ENCODE measurements around the gene UCN3.
"Not testable (repeated sequence)": the region's sequence is repeated elsewhere in the genome, so short reads cannot be mapped to it uniquely, and the experiment has no call there.

UCN3 gene

DNA sequence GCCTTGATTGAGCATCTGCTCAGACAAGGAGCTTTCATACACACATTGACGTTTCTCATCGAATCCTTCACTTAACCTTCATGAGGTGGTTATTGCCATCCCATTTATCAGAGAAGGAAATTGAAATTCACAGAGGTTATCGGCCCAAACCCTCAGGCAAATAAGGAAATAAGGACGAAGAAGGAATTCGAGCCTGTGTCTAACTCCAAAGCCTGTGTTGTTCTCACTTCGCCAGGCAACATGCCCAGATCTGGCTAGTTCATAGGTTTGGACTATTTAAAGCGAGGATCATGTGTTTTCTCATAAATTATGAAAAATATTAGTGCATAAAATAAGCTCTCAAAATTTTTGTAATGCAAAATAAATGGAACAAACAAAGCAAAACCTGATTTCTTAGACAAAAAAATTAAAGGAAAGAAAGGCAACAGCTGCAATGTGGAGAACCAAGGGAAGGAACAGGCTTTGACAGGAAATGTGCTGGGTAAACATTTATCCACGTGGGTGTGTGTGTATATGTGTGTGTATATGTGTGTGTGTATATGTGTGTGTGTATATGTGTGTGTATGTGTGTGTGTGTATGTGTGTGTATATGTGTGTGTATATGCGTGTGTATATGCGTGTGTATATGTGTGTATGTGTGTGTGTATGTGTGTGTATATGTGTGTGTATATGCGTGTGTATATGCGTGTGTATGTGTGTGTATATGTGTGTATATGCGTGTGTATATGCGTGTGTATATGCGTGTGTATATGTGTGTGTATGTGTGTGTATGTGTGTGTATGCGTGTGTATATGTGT, 4.8 kb downstream of the UCN3 start:
- no peak for ATAC-seq

DNA sequence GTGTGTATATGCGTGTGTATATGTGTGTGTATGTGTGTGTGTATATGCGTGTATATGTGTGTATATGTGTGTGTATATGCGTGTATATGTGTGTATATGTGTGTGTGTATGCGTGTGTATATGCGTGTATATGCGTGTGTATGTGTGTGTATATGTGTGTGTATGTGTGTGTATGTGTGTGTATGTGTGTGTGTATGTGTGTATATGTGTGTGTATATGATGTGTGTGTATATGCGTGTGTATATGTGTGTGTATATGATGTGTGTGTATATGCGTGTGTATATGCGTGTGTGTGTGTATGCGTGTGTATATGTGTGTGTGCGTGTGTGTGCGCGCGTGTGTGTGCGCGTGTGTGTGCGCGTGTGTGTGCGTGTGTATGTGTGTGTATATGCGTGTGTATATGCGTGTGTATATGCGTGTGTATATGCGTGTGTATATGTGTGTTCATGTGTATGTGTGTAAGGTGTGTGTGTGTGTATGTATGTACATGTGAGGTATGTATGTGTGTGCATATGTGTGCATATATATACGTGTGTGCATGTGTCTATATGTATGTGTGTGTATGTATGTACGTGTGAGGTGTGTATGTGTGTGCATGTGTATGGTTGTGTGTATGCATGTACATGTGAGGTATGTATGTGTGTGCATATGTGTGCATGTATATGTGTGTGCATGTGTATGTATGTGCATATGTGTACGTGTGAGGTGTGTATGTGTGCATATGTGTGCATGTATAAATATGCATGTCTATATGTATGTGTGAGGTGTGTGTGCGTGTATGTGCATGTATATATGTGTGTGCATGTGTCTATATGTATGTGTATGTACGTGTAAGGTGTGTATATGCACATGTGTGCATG, 6.0 kb downstream of the UCN3 start:
- DNase-seq (no peak), ATAC-seq (no peak)

More for the DNA sequence above, 4.8 kb downstream of the UCN3 start:
- DNase-seq: no peak

DNA sequence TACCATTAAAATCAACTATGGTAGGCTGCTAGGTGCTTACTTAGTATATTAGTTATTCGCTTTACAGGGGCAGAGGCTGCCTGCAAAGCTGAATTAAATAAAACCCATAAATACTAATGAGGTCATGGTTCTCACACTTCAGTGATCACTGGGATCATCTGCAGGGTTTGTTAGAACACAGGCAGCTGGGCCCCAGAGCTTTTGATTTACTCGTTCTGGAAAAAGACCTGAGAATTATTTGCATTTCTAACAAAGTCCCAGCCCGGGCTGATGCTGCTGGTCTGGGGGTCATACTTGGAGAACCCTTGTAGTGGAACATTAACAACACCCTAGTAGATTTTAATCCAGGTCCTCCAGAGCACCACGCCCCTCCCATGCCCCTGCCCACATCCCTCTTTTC, 8.5 kb downstream of the UCN3 start:
- no peak for ATAC-seq
- DNase-seq: no peak

DNA sequence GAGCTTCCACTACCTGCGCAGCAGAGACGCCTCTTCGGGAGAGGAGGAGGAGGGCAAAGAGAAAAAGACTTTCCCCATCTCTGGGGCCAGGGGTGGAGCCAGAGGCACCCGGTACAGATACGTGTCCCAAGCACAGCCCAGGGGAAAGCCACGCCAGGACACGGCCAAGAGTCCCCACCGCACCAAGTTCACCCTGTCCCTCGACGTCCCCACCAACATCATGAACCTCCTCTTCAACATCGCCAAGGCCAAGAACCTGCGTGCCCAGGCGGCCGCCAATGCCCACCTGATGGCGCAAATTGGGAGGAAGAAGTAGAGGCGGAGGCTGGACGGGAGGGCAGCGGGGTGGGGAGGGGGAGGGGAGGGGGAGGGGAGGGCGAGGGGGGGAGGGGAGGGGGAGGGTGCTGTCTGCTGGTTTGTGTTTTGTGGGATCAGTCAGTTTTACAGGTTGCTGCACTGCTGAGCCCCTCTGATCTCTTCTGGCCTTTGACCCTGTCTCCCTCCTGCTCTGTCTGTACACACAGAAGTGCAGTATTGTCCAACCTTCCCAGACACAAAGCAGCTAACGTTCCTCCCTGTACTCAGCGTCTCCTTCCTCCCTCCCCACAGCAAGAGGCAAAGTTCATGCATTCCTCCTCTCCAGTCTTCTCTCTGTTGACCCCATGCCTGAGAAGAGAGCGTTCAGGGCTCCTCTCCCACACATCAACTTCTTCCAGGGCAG, 9.3 kb downstream of the UCN3 start:
- DNase-seq: no peak
- no peak for ATAC-seq

DNA sequence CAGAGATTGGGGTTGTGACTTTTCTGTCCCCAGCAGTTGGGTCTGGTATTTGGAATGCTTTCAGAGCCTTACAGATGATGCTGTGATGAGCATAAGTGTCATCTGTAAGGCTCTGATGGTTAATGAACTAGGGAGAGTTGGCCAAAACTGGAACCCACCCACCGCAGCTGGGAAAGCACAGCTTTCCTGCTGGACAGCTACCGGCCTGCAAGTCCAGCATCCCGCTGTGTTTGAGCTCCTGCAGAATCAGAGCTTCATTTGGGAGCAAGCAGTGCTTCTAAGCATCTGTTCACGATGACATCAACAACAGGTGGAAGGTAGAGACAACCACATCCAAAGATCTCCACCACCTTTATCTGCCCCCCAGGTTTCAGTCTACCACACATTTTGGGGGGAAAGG, 11.7 kb downstream of the UCN3 start:
- no peak for DNase-seq
- no peak for ATAC-seq

DNA sequence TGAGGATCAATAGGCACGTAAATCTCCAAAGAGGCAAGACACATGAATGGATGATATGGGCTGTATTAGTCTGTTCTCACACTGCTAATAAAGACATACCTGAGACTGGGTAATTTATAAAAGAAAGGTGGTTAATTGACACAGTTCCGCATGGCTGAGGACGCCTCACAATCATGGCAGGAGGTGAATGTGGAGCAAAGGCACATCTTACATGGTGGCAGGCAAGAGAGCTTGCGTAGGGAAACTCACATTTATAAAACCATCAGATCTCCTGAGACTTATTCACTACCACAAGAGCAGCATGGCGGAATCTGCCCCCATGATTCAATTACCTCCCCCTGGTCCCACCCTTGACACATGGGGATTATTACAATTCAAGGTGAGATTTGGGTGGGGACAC, 14.4 kb downstream of the UCN3 start:
- not testable (repeated sequence) for DNase-seq, ATAC-seq

DNA sequence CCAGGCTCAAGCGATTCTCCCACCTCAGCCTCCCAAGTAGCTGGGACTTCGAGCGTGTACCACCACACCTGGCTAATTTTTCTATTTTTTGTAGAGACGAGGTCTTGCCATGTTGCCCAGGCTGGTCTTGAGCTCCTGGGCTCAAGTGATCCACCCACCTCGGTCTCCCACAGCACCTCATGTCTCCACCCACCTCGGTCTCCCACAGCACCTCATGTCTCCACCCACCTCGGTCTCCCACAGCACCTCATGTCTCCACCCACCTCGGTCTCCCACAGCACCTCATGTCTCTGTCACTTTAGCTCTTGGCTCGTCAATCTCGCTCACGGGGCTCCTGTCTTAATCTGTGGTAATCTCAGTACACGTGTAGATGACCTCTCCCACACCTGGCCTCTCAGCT, 15.6 kb downstream of the UCN3 start:
- not testable (repeated sequence) for ATAC-seq, DNase-seq

DNA sequence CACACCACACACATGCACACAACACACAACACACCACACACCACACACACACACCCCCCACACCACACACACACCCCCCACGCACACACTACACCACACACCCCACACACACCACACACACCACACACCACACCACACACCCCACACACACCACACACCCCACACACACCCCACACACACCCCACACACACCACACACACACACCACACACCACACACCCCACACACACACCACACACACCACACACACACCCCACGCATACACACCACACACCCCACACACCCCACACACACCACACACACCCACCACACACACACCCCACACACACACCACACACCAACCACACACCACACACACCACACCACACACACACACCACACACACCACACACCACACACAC, 16.4 kb downstream of the UCN3 start:
- no peak for DNase-seq
- no peak for ATAC-seq

DNA sequence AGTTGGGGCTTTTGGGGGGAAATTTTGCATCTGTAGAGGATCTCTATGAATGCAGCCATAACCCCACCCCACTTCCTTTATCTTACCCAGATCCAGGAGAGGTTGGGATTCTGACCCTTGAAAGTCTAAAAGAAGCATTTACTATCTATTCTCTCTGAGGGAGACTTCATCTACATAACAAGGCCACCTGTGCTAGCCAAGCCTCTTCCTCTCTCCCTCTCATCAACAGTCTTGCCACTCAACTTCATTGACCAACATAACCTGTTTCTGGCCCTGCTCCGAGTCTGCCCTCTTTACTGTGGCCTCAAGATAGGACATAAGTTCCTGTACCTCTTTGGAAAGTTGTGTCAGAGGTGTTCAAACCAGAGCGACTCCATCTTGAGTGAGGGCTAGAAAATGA, 20.5 kb downstream of the UCN3 start:
- ATAC-seq: no peak
- DNase-seq: no peak

DNA sequence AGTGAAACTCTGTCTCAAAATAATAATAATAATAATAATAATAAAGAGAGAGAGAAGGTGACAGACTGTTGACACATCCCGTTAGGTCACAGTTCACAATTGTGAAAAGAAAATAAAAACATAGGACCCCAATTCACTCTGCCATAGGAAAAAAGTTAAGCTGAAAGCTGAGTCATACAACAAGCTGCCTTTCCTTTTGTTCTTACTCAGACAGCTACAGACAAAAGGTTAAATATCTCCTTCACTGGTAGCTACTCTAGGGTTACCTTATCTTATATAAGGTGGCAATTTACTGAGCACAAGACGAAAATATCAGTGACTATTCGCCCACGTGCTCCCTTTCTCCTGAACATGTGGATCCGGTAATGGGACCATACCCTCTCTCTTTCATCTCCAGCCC, 22.4 kb downstream of the UCN3 start:
- DNase-seq: no peak
- no peak for ATAC-seq

DNA sequence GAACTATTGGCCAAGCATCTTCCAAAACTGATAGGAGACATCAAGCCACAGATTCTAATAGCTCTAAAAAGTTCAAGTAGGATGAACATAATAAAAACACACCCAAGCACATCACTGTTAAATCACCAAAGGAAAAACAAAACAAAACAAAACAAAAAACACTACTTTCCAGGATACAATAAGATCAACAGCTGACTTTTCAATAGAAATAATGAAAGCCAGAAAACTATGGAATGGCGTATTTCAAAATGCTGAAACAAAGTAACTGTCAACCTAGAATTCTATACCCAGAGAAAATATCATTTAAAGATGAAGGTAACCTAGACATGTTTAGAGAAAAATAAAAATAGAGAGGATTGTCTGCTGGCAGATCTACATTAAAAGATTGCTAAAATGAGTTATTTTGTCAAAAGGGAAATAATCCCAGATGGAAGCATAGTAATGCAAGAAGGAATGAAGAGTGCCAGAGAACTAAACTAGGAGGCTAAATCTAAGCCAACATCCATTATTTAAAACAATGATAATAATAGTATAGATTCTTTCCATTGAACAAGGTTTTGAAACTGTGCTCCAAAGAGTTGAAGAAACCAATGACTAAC, 25.9 kb downstream of the UCN3 start:
- ATAC-seq: no peak
- no peak for DNase-seq

DNA sequence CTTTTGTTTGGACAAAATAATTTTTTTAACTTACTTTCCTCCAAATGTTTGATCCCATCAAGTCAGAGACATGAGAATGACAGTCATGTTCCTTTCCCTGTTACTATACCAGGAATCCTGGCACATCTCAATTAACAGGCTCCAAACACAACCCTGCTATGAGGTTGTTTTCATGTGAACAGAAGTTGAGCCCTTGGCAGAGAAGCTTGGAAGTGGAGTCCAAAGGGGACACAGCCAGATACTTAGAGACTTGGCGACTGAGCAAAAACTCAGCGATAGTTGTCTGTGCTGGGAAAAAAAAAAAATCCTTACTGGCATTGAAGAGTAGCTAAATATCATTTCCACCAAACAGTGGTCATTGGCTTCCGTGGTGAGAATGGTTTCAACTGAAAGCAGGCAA, 27.0 kb downstream of the UCN3 start:
- DNase-seq: no peak
- ATAC-seq: no peak

DNA sequence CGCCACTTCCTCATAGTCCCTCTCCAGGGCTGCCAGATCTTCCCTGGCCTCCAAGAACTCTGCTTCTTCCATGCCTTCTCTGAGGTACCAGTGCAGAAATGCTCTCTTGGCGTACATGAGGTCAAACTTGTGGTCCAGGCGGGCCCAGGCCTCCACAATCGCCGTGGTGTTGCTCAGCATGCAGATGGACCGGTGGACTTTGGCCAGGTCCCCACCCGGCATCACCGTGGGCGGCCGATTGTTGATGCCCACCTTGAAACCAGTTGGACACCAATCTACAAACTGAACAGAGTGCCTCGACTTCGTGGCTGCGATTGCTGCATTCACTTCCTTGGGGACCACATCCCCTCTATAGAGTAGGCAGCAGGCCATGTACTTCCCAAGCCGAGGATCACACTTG, 28.8 kb downstream of the UCN3 start:
- ATAC-seq (no peak), DNase-seq (no peak)

DNA sequence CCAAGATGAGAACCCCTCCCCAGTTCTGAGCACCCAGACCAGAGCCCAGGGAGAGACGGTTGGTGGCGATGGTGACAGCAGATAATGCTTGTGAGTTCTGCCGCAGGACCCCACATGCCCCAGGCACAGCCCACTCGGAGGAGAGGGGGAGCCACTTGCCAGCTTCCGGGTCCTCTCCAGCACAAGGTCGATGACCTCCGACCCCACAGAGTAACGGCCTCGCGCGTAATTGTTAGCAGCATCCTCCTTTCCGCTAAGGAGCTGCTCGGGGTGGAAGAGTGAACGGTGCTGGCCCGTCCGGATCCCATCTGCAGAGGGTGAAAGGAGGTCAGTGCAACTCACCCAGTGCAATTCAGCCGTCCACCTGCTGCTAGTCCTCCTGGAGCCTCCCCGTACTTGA, 30.4 kb downstream of the UCN3 start:
- ATAC-seq (no peak), DNase-seq (no peak)

DNA sequence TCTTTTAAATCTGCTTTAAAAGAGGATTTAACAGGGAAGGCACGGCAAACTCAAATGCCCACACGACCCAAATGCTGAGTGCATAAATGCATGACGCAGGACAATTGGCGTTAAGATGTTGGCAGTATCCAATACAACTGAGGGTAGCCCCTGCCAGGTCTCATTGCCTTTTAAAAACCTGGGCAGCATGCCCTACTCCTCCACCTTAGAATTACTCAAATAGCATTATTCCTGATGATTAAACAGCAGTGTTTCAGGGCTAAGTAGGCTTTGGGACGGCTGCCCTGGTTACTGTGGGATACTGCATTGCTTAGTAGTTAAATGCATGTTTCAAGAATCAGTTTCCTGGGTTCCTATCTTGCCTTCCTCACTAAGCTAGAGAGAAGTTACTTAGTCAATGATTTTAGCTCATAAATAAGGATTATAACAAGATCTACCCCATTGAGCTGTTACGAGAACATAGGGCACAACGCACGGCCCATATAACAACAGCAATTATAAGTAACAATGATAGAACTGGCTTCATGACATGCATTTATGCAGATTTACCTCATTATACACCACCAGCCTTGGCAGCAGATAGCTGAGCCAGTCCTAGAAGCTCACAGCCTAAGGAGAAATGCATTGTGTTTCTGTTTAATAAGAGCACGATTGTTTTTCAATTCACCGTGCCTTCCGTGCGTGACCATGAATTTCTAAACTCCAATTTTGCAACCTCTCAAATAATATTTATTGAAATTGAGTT, 32.0 kb downstream of the UCN3 start:
- no peak for DNase-seq
- ATAC-seq: no peak

DNA sequence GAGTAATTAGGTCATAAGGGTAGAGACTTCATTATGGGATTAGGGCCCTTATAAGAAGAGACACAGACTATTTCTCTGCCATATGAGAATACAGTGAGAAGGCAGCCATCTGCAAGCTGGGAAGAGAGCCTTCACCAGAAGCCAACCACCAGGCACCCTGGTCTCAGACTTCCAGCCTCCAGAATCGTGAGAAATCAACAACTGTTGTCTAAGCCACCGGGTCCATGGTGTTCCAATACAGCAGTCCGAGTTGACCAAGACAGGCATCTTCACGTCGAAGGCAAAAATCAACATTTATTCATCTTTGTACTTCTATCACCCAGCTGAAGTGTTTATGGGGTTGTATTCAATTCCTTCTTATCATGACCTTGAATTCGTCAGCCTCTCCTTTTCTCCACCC, 34.6 kb downstream of the UCN3 start:
- ATAC-seq (no peak), DNase-seq (no peak)

DNA sequence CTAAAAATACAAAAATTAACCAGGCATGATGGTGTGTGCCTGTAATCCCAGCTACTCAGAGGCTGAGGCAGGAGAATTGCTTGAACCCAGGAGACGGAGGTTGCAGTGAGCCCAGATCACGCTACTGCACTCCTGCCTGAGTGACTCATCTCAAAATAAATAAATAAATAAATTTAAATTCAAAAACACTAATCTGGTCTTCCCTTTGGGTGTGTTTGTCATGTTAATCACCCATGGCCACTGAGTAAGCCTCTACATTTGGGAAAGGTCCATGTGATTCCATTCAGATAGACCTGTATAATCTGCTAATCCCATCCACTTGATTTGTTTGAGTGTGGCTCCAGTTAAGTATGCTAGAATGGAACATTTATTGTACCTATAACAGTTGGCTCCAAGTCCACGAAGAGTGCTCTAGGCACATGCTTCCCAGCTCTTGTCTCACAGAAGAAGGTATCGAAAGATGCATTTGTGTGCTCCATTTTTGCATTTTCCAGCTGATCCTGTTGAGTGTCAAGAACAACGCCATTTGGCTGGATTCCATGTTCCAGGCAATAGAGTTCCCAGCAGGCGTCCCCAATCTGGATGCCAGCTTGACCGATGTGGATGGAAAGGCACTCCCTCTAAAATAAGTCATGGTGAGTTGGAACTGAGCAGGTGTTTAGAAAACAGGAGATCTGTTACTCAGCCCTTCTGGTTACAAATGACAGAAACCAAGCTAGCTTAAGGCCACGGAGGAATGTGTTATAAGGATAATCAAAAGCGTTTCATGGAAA, 35.9 kb downstream of the UCN3 start:
- DNase-seq: no peak

DNA sequence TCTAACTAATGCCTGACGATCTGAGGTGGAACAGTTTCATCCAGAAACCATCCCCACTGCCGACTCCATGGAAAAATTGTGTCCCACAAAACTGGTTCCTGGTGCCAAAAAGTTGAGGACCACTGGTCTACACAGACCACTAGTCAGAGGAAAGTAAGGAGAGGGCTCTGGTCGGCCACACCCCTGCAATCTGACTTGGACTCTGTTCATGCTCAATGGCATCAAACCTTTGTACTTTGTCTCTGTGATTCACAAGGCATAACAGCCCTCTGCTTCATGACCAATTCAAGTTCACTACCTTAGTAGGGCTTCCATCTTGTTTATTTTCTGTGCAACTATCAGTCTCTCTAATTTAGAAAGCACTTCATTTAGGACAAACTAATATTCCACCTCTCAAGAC, 38.0 kb downstream of the UCN3 start:
- DNase-seq (no peak), ATAC-seq (no peak)

More for the DNA sequence above, 35.9 kb downstream of the UCN3 start:
- no peak for ATAC-seq

DNA sequence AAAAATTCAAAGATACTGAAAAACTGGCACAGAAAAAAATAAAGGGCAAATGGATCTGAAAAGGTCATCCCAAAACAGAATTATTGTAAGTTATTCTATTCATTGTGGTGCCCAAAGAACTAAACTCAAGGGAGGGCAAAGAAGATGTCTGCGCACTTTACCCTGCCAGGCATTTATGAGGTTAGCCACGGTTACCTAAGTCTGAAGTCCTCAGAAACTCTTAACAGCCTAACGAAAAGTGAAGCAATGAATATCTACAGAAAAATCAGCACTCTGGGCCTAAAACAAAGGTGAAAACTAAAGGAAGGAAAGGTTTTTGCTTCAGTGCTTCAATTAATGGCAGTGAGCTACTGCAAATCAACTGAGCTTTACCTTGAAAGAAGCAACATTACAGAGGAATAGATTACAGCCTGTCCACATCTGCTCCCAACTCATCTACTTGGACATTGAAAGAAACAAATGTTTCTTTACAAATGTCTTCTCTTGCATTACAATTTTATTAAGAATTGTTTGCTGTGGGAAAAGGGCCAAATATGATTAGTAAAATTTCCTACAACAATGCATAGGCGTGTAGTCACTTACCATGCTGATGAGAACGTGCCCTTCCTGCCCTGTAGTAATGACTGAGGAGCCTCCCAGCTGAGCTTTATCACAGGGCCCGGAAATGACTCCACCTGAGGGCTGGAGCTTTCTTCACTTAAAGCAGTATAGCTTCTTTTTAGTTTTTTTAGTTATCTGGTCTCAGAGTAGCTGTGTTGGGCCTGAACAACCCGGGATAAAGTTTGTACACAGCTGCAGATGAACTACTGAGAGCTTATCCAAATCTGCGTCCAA, 39.7 kb downstream of the UCN3 start, which contains the start of gene TUBAL3:
TSS of gene TUBAL3 (minus strand) at position 621 of the 834 bp plus-strand sequence. CDS start at position 585, 36 bp downstream.
- ATAC-seq (no peak), DNase-seq (no peak)

DNA sequence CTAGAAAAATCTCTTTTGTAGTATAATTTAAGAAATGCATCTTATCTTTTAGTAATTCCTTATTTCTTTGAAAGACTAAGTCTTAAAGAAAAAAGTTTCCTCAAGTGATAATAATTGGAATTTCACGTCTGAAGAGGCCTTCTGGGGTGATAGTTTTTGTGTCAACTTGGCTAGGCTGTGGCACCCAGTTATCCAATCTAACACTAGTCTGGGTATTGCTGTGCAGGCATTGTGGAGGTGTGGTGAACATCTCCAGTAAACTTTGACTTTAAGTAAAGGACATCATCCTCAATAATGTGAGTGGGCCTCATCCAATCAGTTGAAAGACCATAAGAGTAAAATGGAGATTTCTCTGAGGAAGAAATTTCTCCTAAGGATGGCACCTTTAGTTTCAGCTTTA, 42.2 kb downstream of the UCN3 start:
- ATAC-seq (no peak), DNase-seq (no peak)

All from stimulated activated naive CD8-positive, alpha-beta T cell treated with anti-CD3 and anti-CD28 coated beads, Interleukin-15, Interleukin-2, amounts not matched to agents 100 U/mL and 50 U/mL, for 24 hours (primary cell).